Common myeloid progenitor, CD34-positive (primary cell): ENCODE results near the gene AP2B1.

ENCODE experiments used
- CTCF ChIA-PET: fragments of 350-600 bp; sonication (Branson Sonifier 250); formaldehyde crosslinking; loops from one replicate; lab custom pipeline; 2021; ENCODE audit warnings: antibody characterized with exemption; lab: Charles Lee
- POLR2A ChIA-PET: fragments of 350-600 bp; sonication (Branson Sonifier 250); formaldehyde crosslinking; loops from one replicate; lab custom pipeline; 2021; ENCODE audit warnings: antibody characterized with exemption; lab: Charles Lee
- DNase-seq, 3 donors: peaks; one replicate each; pipeline versions ENCODE4 v3.0.0 to v3.0.0-alpha.2; 2013
- H3K27ac ChIP-seq, 2 experiments: 1 replicate in 1 of 2; 2 replicates in 1 of 2; pipeline ENCODE4 v1.7.0; 2013; ENCODE audit warnings: inconsistent platforms in 2 of 2, low read length in 2 of 2, mild to moderate bottlenecking in 2 of 2, low read depth in 1 of 2, moderate library complexity in 1 of 2; ENCODE audit not compliant: severe bottlenecking in 2 of 2, insufficient read depth in 1 of 2, poor library complexity in 1 of 2
- H3K27me3 ChIP-seq, 5 experiments: replicated peaks in 2 of 5; 1 replicate in 3 of 5; 2 replicates in 2 of 5; pipeline versions ENCODE4 v1.6.1 to v1.7.0; 2013; ENCODE audit warnings: low read length in 4 of 5, mild to moderate bottlenecking in 2 of 5, moderate library complexity in 2 of 5, inconsistent platforms in 1 of 5; ENCODE audit not compliant: insufficient read depth in 5 of 5, control insufficient read depth in 4 of 5
- H3K36me3 ChIP-seq, 4 experiments: 1 replicate in 2 of 4; 2 replicates in 2 of 4; pipeline versions ENCODE4 v1.6.1 to v1.7.0; 2013; ENCODE audit warnings: low read length in 3 of 4, control low read depth in 1 of 4, mild to moderate bottlenecking in 1 of 4; ENCODE audit not compliant: control insufficient read depth in 4 of 4, insufficient read depth in 4 of 4
- H3K4me1 ChIP-seq, 4 experiments: 1 replicate in 3 of 4; 2 replicates in 1 of 4; pipeline versions ENCODE4 v1.6.1 to v1.7.1; 2013; ENCODE audit warnings: low read length in 3 of 4, mild to moderate bottlenecking in 3 of 4, control low read depth in 1 of 4, inconsistent platforms in 1 of 4, moderate library complexity in 1 of 4; ENCODE audit not compliant: control insufficient read depth in 4 of 4, insufficient read depth in 4 of 4; ENCODE audit errors: control extremely low read depth in 1 of 4
- H3K4me3 ChIP-seq, 7 experiments: 1 replicate in 4 of 7; 2 replicates in 3 of 7; pipeline versions ENCODE4 v1.5.1 to v1.7.0; 2013; ENCODE audit warnings: mild to moderate bottlenecking in 7 of 7, low read length in 6 of 7, moderate library complexity in 6 of 7, inconsistent platforms in 2 of 7, low read depth in 2 of 7, control low read depth in 1 of 7; ENCODE audit not compliant: insufficient read depth in 4 of 7, control insufficient read depth in 1 of 7; ENCODE audit errors: extremely low read depth in 1 of 7
- H3K9me3 ChIP-seq, 5 experiments: 1 replicate in 4 of 5; 2 replicates in 1 of 5; pipeline versions ENCODE4 v1.6.1 to v1.7.1; 2013; ENCODE audit warnings: low read length in 4 of 5, mild to moderate bottlenecking in 2 of 5, inconsistent platforms in 1 of 5, low read depth in 1 of 5, moderate library complexity in 1 of 5; ENCODE audit not compliant: control insufficient read depth in 4 of 5, insufficient read depth in 2 of 5; ENCODE audit errors: control extremely low read depth in 1 of 5
- WGBS: methylation state at CpG from one replicate; pipeline ENCODE4 v1.1.5; 2013; ENCODE audit not compliant: insufficient coverage; 5-methylcytosine and 5-hydroxymethylcytosine counted together

The AP2B1 gene

GRCh38 chr17:35683591-35683990 is 96.5 kb downstream of the AP2B1 start:
- WGBS = 50% methylated on average over 3 of the region's 4 CpGs
- POLR2A ChIA-PET = interaction anchor here (0.6 kb wide), 1 partner anchor 63 kb away, joined by 3 read pairs; no protein-coding TSS in a partner anchor

DNA sequence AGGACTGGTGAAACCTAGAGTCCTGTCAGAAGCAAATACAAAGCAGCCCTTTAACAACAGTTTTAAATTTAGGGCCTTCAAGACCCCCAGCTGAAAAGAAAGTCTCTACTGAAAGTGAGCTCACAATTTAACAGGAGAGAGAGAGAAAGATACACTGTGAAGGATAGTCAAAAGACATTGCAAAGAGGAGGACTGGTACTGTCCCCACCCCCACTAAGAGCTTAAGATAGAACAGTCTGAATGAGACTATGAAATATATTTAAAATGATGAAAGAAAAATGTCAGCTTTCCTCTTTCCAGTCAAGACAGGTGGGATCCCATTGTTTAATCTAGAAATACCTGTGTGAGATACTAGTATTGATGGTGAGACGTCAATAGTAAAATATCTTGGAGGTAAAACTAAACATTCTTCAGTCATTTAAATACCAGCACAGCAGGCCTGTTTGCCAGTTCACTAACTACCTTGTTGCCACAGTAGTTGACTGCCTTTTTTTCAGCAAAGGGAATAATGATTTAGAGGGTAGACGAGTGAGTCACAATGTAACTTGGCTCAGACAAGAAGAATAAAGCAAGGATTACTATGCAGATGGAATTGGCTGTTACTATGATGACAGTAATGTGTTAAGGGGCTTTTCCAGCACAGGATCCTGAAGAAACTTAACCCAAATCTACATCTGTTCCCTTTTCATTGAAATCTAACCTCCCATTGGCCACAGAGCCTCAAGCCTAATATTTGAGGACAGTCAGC is 97.1 kb downstream of the AP2B1 start:
- H3K27me3 ChIP-seq = no peaks in the 10 kb centered on the region
- WGBS = no CpG with 5 or more reads among the region's 2 CpGs
- no peaks in the 10 kb centered on the region for H3K9me3 ChIP-seq
- H3K36me3 ChIP-seq = peaks cover 12 to 76% (median 39%) of the 10 kb centered on the region in 4 experiments
- no peak overlapping the region for H3K4me3 ChIP-seq
- no peak for DNase-seq
- H3K27ac ChIP-seq = no peak overlapping the region
- CTCF ChIA-PET = interaction anchor here (0.7 to 1.2 kb wide), 3 partner anchors 31 to 130 kb away, joined by 3 to 4 read pairs (median 3); no protein-coding TSS in a partner anchor
- peaks cover 0 to 6% (median 0%) of the 10 kb centered on the region in 4 experiments for H3K4me1 ChIP-seq
- POLR2A ChIA-PET = no interaction called here

More at GRCh38 chr17:35683591-35683990, 96.5 kb downstream of the AP2B1 start:
- Histone ChIP-seq H3K36me3 (peaks cover 12 to 70% (median 36%) of the 10 kb centered on the region in 4 experiments), H3K27ac (no peak overlapping the region), H3K4me3 (no peak overlapping the region), H3K27me3 (no peaks in the 10 kb centered on the region), H3K4me1 (peaks cover 0 to 6% (median 0%) of the 10 kb centered on the region in 4 experiments), H3K9me3 (no peaks in the 10 kb centered on the region)
- DNase-seq = peak in 2 of 3 donors; percentile 11 to 16
- CTCF ChIA-PET = interaction anchor here (0.7 to 1.2 kb wide), 4 partner anchors 31 to 129 kb away, joined by 3 to 4 read pairs (median 3); partner anchors contain the start of gene PEX12

GRCh38 chr17:35692512-35693210 is 105.5 kb downstream of the AP2B1 start:
- peaks cover 18 to 63% (median 33%) of the 10 kb centered on the region in 4 experiments for H3K36me3 ChIP-seq
- no peak overlapping the region for H3K4me3 ChIP-seq
- WGBS = 100% methylated on average over 6 of the region's 7 CpGs
- H3K27me3 ChIP-seq = no peaks in the 10 kb centered on the region
- ChIA-PET POLR2A (no interaction called here), CTCF (interaction anchor here (1.3 kb wide), 1 partner anchor 17 kb away, joined by 4 read pairs; no protein-coding TSS in a partner anchor)
- H3K27ac ChIP-seq = no peak overlapping the region
- H3K4me1 ChIP-seq = peaks cover 0 to 3% (median 0%) of the 10 kb centered on the region in 4 experiments
- H3K9me3 ChIP-seq = no peaks in the 10 kb centered on the region
- no peak for DNase-seq

DNA sequence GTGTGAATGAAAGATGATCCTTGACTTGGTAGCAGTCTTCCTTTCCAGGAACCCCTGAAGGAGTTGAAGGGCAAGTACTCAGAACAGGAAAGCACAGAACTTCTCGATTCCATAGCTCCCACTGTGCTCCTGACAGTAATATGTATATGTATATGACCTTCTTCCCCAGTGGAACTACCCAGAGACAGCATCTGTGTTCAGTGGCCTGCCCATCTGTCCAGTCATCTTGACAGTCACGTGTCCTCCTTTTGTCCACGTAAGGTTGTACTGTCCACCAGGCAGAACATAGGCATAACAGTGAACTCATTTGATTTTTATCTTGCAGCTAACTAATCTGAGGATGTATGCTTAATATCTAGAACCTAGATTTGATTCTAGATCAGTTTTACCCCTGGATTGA is 106.5 kb downstream of the AP2B1 start:
- ChIA-PET POLR2A (no interaction called here), CTCF (no interaction called here)
- Histone ChIP-seq H3K9me3 (no peaks in the 10 kb centered on the region), H3K4me3 (no peak overlapping the region), H3K4me1 (peaks cover 0 to 3% (median 0%) of the 10 kb centered on the region in 4 experiments), H3K36me3 (peaks cover 16 to 57% (median 28%) of the 10 kb centered on the region in 4 experiments), H3K27me3 (no peaks in the 10 kb centered on the region), H3K27ac (no peak overlapping the region)
- DNase-seq = no peak
- no CpG with 5 or more reads among the region's 3 CpGs for WGBS

GRCh38 chr17:35694906-35695305 is 107.8 kb downstream of the AP2B1 start:
- Histone ChIP-seq H3K27ac (no peak overlapping the region), H3K4me3 (no peak overlapping the region), H3K9me3 (no peaks in the 10 kb centered on the region), H3K4me1 (peaks cover 0 to 3% (median 0%) of the 10 kb centered on the region in 4 experiments), H3K36me3 (peaks cover 14 to 45% (median 26%) of the 10 kb centered on the region in 4 experiments), H3K27me3 (no peaks in the 10 kb centered on the region)
- ChIA-PET POLR2A (no interaction called here), CTCF (interaction anchor here (0.8 to 1.7 kb wide), 4 partner anchors 10 to 52 kb away, joined by 3 to 5 read pairs (median 4); no protein-coding TSS in a partner anchor)
- WGBS = 91% methylated on average over 1 of the region's 2 CpGs
- DNase-seq = no peak

- no peak overlapping the region for H3K27ac ChIP-seq
- peaks cover 14 to 43% (median 25%) of the 10 kb centered on the region in 4 experiments for H3K36me3 ChIP-seq
- no peak overlapping the region for H3K4me3 ChIP-seq
- no peaks in the 10 kb centered on the region for H3K27me3 ChIP-seq
- ChIA-PET CTCF (interaction anchor here (1.1 to 1.7 kb wide), 5 partner anchors 9 to 52 kb away, joined by 3 to 5 read pairs (median 4); no protein-coding TSS in a partner anchor), POLR2A (no interaction called here)
- DNase-seq = peak in 1 of 3 donors; percentile 15
- no CpG with 5 or more reads among the region's 2 CpGs for WGBS
- H3K4me1 ChIP-seq = peaks cover 0 to 3% (median 0%) of the 10 kb centered on the region in 4 experiments
- no peaks in the 10 kb centered on the region for H3K9me3 ChIP-seq
Observed at GRCh38 chr17:35695613-35696012, 108.5 kb downstream of the AP2B1 start.
